Measurements from ENCODE around the gene POLA2.

The POLA2 gene

DNA sequence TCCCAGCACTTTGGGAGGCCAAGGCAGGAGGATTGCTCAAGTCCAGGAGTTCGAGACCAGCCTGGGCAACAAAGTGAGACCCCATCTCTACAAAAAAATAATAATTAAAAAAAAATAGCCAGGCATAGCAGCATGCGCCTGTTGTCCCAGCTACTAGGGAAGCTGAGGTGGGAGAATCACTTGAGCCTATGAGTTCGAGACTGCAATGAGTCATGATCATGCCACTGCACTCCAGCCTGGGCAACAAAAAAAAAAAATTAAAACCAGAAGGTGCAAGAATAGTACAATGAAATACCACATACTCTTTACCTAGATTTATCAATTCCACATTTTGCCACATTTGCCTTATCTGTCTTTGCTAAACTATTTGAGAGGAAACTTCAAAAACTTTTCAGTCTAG, 80.1 kb downstream of the POLA2 start:
- no peak for DNase-seq

All from NCI-H2107 (cell line).